ENCODE measurements around the gene CYYR1.

DNA sequence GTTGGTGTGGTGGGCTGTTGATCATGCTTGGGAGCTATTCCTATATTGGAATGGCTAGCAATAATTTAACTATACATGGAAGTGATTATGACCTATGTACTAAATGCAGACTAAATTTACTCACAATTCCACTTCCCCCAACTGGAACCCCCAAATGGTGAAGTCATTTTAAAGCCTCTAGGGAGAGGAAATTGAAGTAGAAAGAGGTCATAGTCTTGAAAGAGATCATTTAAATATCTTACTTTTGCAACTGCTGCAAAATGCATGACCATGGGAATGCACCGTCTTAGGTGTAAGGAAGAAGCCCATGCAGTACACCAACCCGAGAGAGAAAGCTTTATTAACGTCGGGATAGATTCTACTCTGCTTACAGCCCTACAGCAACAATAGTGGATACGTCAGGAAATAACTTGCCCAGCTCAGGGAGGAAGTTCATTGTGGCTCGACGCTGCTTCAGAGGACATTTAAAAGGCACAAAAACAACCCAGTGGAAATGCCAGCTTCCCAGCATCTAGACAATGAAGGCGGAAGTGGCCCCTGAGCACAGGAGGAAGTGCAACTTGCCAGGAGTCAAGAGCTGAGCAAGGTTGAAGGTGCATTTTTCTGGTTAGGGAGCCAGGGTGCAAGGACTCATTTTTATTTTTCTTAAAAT lies 26.5 kb downstream of the CYYR1 start:
- TF ChIP-seq, protein P1, sequence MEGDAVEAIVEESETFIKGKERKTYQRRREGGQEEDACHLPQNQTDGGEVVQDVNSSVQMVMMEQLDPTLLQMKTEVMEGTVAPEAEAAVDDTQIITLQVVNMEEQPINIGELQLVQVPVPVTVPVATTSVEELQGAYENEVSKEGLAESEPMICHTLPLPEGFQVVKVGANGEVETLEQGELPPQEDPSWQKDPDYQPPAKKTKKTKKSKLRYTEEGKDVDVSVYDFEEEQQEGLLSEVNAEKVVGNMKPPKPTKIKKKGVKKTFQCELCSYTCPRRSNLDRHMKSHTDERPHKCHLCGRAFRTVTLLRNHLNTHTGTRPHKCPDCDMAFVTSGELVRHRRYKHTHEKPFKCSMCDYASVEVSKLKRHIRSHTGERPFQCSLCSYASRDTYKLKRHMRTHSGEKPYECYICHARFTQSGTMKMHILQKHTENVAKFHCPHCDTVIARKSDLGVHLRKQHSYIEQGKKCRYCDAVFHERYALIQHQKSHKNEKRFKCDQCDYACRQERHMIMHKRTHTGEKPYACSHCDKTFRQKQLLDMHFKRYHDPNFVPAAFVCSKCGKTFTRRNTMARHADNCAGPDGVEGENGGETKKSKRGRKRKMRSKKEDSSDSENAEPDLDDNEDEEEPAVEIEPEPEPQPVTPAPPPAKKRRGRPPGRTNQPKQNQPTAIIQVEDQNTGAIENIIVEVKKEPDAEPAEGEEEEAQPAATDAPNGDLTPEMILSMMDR (conservative IDR thresholded peaks at IDR 0.05; ENCODE audit: low read length), result no peak
- no peak for TF ChIP-seq EZH2phosphoT487 (IDR thresholded peaks at IDR 0.05; ENCODE audit: borderline replicate concordance, low read depth, low read length)
